Kidney epithelial cell (primary cell): Measurements from ENCODE around the gene SDK2. TPM values are rescaled to one million over a fixed set of nuclear protein-coding genes. Genes with fewer than 3 reads are reported as not detected.

Experiments
- DNase-seq: peaks from one replicate; pipeline ENCODE4 v3.0.0-alpha.2; 2010; ENCODE audit warnings: low read depth
- H3K27me3 ChIP-seq: 2 replicates; pipeline ENCODE4 v1.6.0; 2011; ENCODE audit warnings: low read length; ENCODE audit not compliant: control insufficient read depth, insufficient read depth
- H3K36me3 ChIP-seq: 2 replicates; pipeline ENCODE4 v1.5.1; 2011; ENCODE audit warnings: low read length; ENCODE audit not compliant: control insufficient read depth, insufficient read depth
- H3K4me3 ChIP-seq: 2 replicates; pipeline ENCODE4 v1.5.1; 2011; ENCODE audit warnings: low read depth, mild to moderate bottlenecking, control low read depth, low read length
- CTCF ChIP-seq: IDR thresholded peaks from 2 replicates; pipeline ENCODE4 v1.5.1; 2011; ENCODE audit warnings: mild to moderate bottlenecking, moderate library complexity, low read length, control low read depth, inconsistent platforms; ENCODE audit not compliant: insufficient read depth, poor library complexity, severe bottlenecking
- total RNA-seq: library from RNA; depleted of rRNA; stranded (reverse); fragments of >200 nt; gene quantifications from 2 replicates; pipeline ENCODE4 v1.2.3, GENCODE V29; 2015

SDK2 gene
- total RNA-seq, 1 donor from 2014 or later, result 1.2 TPM

- no peak for TF ChIP-seq CTCF
- Histone ChIP-seq H3K27me3 (peaks cover 19% of the 10 kb centered on the region), H3K4me3 (no peak overlapping the region), H3K36me3 (no peaks in the 10 kb centered on the region)
- no peak for DNase-seq
Measured at GRCh38 chr17:73650617-73651200, 6.5 kb upstream of the SDK2 start.

- DNase-seq, result no peak
- Histone ChIP-seq H3K4me3 (no peak overlapping the region), H3K36me3 (no peaks in the 10 kb centered on the region), H3K27me3 (peaks cover 25% of the 10 kb centered on the region)
- no peak for TF ChIP-seq CTCF
Measured at GRCh38 chr17:73650140-73650539, 5.9 kb upstream of the SDK2 start.

GRCh38 chr17:73648974-73649373 lies 4.7 kb upstream of the SDK2 start:
- Histone ChIP-seq H3K27me3 (peaks cover 32% of the 10 kb centered on the region), H3K36me3 (no peaks in the 10 kb centered on the region), H3K4me3 (no peak overlapping the region)
- no peak for DNase-seq
- no peak for TF ChIP-seq CTCF

GRCh38 chr17:73648543-73648820 lies 4.2 kb upstream of the SDK2 start:
- H3K27me3 ChIP-seq, result peaks cover 37% of the 10 kb centered on the region
- no peak overlapping the region for H3K4me3 ChIP-seq
- no peak for TF ChIP-seq CTCF
- H3K36me3 ChIP-seq, result no peaks in the 10 kb centered on the region
- DNase-seq, result no peak

- H3K4me3 ChIP-seq, result no peak overlapping the region
- H3K36me3 ChIP-seq, result no peaks in the 10 kb centered on the region
- DNase-seq, result no peak
- H3K27me3 ChIP-seq, result peaks cover 42% of the 10 kb centered on the region
- TF ChIP-seq CTCF, result no peak
Measured at GRCh38 chr17:73647772-73648542, 3.7 kb upstream of the SDK2 start.

- H3K4me3 ChIP-seq, result no peak overlapping the region
- peaks cover 48% of the 10 kb centered on the region for H3K27me3 ChIP-seq
- TF ChIP-seq CTCF, result no peak
- H3K36me3 ChIP-seq, result no peaks in the 10 kb centered on the region
- DNase-seq, result no peak
Measured at GRCh38 chr17:73647301-73647695, 3.1 kb upstream of the SDK2 start.
